Measurements from ENCODE around the gene GEMIN5.
"Not testable (repeated sequence)": the region's sequence is repeated elsewhere in the genome, so short reads cannot be mapped to it uniquely, and the experiment has no call there.

The GEMIN5 gene

DNA sequence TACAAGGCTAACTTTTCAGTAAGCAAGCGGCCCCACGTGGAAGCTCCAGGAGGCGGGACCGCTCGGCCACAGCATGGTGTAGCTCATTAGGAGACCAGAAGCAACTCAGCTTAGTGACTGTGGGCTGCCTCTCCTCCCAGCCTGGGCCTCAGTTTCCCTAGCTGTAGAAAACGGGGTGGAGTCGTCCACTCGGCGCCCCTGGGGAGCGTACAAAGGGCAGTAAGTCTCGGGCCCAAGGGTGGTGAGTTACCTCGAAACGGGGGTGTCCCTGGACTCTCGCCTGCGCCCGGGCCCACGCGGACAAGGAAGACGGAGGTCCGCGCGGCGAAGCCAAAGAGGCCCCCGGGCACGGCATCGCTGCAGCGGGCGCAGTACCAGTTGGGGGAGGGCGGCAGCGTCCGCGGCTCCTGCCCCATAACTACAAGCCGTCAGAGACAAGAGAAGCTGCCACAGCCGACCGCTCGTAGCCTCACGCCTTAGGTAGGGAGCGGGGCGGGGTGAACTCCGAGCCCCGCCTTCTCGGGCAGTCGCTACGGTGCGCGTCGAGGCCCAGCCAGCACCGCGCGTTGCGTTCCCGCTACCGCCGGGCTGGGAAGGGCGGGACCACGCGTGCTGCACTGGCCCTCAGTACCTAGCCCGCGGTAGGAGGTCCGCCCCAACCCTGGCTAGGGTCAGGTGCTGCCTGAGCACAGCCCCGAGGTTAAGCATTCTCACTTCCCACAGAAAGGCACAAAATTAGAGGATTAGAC is at the start of gene GEMIN5:
Gene GEMIN5, minus strand, starts transcription at position 494 of the 749 bp plus-strand sequence. Its CDS starts 78 bp downstream, at position 416.
- FAIRE-seq, result no peak

DNA sequence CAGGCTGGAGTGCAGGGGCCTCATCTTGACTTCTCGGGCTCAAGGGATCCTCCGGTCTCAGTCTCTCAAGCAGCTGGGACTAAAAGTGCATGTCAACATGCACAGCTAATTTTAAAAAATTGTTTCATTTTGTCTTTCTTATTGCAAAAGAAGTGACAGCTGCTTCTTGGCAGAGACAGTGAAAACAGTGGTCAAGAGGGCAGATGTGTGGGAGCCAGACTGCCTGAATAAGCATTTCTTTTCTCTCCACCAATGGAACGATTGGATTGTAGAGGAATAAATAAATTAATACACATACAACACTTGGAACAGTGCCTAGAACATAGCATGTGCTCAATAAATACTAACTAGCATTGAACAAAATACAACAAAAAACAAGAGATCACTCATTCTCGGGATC is 48.1 kb upstream of the GEMIN5 start:
- no peak for FAIRE-seq

DNA sequence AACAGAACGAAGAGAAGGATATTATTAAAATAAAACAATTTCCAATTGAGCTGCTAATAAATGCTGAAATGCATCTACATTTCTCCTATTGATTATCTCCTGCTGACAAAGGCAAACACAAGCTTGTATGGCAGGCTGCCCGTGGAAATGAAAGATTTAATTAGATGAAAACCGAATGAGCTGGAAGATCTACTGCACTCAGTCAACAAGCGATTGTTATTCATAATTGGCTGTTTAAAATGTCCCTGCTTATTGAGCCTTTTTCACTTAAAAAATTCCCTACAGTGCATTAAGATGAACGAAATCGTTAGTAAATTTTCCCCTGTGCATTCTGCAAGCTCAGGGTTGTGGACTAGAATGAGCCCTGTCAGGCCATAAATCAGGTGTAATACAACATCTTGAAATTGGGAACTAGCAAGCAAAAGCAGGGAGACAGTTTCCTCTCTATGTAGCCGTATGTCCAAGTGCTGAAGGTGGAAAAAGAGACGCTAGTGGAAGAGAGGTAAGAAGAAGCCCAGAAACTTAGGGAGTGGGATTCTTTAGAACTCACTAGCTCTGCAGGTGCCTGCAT is 47.0 kb upstream of the GEMIN5 start:
- FAIRE-seq, result no peak

DNA sequence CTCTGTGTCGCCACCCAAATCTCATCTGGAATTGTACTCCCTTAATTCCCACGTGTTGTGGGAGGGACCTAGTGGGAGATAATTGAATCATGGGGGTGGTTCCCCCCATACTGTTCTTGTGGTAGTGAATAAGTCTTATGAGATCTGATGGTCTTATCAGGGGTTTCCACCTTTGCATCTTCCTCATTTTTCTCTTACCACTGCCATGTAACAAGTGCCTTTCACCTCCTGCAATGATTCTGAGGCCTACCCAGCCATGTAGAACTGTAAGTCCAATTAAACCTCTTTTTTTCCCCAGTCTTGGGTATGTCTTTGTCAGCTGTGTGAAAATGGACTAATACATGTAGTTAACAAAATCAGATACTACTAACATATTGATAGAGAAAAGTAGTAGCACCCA is 40.3 kb upstream of the GEMIN5 start:
- not testable (repeated sequence) for FAIRE-seq

- FAIRE-seq, result no peak
These were observed 39.4 kb upstream of the GEMIN5 start for GRCh38 chr5:154977409-154977808.

DNA sequence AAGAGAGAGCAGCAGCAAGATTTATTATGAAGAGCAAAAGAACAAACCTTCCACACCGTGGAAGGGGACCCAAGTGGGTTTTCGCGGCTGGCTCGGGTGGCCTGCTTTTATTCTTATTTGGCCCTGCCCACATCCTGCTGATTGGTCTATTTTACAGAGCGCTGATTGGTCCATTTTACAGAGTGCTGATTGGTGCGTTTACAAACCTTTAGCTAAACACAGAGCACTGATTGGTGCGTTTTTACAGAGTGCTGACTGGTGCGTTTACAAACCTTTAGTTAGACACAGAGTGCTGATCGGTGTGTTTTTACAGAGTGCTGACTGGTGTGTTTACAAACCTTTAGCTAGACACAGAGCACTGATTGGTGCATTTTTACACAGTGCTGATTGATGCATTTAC is 38.1 kb upstream of the GEMIN5 start:
- FAIRE-seq, result not testable (repeated sequence)

- FAIRE-seq, result peak; percentile 75
These were observed 34.6 kb upstream of the GEMIN5 start for GRCh38 chr5:154972476-154973080.

DNA sequence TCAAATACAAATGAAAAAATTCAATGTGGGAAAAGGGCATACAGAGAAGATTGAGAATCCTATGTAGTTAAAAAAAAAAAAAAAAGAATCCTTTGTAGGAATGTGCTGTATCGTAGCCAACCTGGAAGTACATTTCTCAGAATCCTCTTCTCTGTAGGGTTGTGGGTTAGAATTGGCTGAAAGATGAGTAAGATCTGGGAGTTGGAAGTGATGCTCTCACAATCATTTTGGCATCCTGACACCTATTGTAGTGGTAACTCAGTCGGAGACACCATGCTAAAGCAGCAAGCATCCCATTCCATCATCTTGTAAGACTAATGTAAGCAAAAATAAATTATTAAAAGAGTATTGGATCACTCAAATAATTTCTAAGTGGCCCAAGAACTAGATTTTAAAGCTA is 33.5 kb upstream of the GEMIN5 start:
- FAIRE-seq, result no peak

DNA sequence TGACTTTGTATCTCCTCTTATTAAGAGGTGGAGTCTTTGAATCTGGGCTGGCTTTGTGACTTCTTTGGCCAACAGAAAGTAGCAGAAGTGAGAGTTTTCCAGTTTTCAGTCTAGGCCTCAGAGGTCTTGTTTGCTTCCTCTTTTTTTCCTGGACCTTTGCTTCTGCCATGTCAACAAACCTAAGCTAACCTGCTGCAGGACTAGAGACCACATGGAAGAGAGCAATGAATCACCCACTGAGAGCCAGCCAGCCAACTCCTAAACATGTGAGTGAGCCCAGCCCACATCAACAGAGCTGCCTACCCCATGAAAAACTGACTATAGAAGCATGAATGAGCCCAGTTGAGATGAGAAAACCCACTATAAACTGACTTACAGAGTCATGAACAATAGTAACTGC is 32.7 kb upstream of the GEMIN5 start:
- no peak for FAIRE-seq

GRCh38 chr5:154968953-154969352 is 30.9 kb upstream of the GEMIN5 start:
- no peak for FAIRE-seq

- FAIRE-seq, result peak; percentile 76
These were observed 29.5 kb upstream of the GEMIN5 start for GRCh38 chr5:154967421-154968024.

GRCh38 chr5:154966874-154967273 is 28.9 kb upstream of the GEMIN5 start:
- FAIRE-seq, result no peak

- no peak for FAIRE-seq
These were observed 28.2 kb upstream of the GEMIN5 start for GRCh38 chr5:154966081-154966841.

GRCh38 chr5:154962494-154962893 is 24.5 kb upstream of the GEMIN5 start:
- no peak for FAIRE-seq

- FAIRE-seq, result peak; percentile 23
These were observed 18.7 kb upstream of the GEMIN5 start for GRCh38 chr5:154956712-154957111.

- no peak for FAIRE-seq
These were observed 11.8 kb upstream of the GEMIN5 start for GRCh38 chr5:154949781-154950180.

- no peak for FAIRE-seq
These were observed 10.3 kb upstream of the GEMIN5 start for GRCh38 chr5:154948313-154948712.

- FAIRE-seq, result no peak
These were observed 9.8 kb upstream of the GEMIN5 start for GRCh38 chr5:154947778-154948177.

- peak; percentile 91 for FAIRE-seq
These were observed 7.8 kb upstream of the GEMIN5 start for GRCh38 chr5:154945695-154946301.

GRCh38 chr5:154944716-154945115 is 6.7 kb upstream of the GEMIN5 start:
- FAIRE-seq, result no peak

DNA sequence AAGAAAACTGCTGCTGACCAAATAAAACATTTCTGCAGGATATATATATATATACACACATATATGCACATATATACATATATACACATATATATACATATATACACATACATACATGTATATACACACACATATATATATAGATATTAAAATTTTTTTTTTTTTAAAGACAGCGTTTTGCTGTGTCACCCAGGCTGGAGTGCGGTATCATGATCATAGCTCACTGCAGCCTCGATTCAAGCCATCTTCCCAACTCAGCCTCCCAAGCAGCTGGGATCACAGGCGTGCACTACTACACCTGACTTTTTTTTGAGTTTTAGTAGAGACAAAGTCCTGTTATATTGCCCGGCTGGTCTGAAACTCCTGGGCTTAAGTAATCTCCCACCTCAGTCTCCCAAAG is 5.5 kb upstream of the GEMIN5 start:
- no peak for FAIRE-seq

DNA sequence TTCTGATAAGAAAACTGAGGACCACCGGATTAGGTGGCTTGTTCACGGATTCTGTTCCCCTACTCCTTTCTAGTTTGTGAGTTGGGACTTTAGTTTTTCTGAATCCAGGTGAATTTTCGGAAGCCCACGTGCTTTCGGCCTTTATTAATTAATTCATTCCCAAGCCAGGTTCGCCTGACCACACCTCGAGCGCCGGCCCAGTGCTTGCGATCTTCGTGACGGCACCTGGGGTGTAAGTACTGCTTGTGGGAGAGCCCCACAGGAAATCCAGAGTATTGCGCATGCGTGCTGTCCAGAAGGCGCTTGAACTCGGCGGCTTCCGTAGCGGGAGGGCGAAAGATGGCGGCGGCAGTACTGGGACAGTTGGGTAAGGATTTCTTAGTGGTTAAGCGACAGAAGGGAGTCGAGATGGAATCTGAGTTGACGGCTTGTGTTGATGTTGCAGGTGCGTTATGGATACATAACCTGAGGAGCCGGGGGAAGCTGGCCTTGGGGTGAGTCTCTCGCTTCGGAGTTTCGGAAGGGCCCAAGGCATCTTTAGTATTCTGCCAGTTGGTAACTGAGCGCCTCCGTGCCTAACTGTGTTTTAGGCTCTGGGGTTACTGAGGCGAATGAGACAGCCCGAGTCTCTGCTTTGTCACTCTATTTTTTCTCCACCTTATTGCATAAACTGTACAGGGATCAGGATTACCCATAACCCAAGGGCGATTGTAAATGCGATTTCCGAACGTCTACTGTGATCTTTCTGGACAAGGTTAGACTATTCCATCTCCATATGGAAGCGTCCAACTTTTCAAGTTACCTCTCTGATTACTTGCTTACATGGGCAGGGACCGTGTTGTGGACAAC is 3.0 kb upstream of the GEMIN5 start, which contains the start of gene MRPL22:
Gene MRPL22, plus strand, starts transcription at position 302 of the 849 bp plus-strand sequence. Its CDS starts 38 bp downstream, at position 340.
- peak; percentile 6 for FAIRE-seq
